ENCODE measurements around the gene TMEM72.

DNA sequence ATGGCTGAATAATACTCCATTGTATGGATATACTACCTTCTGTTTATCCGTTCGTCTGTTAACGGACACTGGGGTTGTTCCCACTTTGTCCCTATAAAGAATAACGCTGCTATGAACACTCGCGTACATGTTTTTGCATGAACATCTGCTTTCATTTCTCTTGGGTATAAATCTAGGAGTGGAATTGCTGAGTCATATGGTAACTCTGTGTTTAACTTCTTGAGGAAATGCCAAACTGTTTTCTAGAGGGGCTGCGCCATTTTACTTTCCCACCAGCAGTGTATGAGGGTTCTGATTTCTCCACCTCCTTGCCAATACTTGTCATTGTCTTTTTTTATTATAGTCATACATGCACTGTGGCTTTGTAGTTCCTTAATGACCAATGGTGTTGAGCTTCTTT, 27.8 kb downstream of the TMEM72 start:
- TF ChIP-seq CTCF (IDR thresholded peaks at IDR 0.05; ENCODE audit: poor library complexity, severe bottlenecking) (no peak), EZH2 (IDR thresholded peaks at IDR 0.05; ENCODE audit: borderline replicate concordance, insufficient read depth, low read length, poor library complexity, severe bottlenecking) (no peak), EP300 (conservative IDR thresholded peaks at IDR 0.05; ENCODE audit: poor library complexity, severe bottlenecking) (no peak), REST (IDR thresholded peaks at IDR 0.05; ENCODE audit: borderline replicate concordance) (no peak)

Data from neural cell (in vitro differentiated cells).